HUES64 (cell line): Measurements from ENCODE around the gene PLS1.

ENCODE experiments used
- H3K27ac ChIP-seq: 2 replicates; pipeline ENCODE4 v1.7.0; 2013; ENCODE audit warnings: low read depth, low read length, inconsistent platforms
- H3K27me3 ChIP-seq: 2 replicates; pipeline ENCODE4 v1.6.1; 2013; ENCODE audit warnings: mild to moderate bottlenecking, low read length; ENCODE audit not compliant: insufficient read depth
- H3K36me3 ChIP-seq: 2 replicates; pipeline ENCODE4 v1.6.1; 2013; ENCODE audit warnings: mild to moderate bottlenecking, low read length; ENCODE audit not compliant: insufficient read depth
- H3K4me1 ChIP-seq: 2 replicates; pipeline ENCODE4 v1.6.1; 2013; ENCODE audit warnings: mild to moderate bottlenecking, low read length, moderate library complexity; ENCODE audit not compliant: insufficient read depth
- H3K4me3 ChIP-seq: 2 replicates; pipeline ENCODE4 v1.5.1; 2013; ENCODE audit warnings: mild to moderate bottlenecking, low read length, moderate library complexity
- H3K9ac ChIP-seq: 2 replicates; pipeline ENCODE4 v1.6.1; 2013; ENCODE audit warnings: mild to moderate bottlenecking, low read depth, low read length
- H3K9me3 ChIP-seq: 2 replicates; pipeline ENCODE4 v1.6.1; 2013; ENCODE audit warnings: low read depth, low read length; ENCODE audit not compliant: insufficient read depth
- WGBS: fragments of 150-250, 120-280 bp; methylation state at CpG from one replicate; pipeline ENCODE4 v1.1.7; 2013; ENCODE audit warnings: missing lambda C conversion rate; 5-methylcytosine and 5-hydroxymethylcytosine counted together

Gene PLS1

DNA sequence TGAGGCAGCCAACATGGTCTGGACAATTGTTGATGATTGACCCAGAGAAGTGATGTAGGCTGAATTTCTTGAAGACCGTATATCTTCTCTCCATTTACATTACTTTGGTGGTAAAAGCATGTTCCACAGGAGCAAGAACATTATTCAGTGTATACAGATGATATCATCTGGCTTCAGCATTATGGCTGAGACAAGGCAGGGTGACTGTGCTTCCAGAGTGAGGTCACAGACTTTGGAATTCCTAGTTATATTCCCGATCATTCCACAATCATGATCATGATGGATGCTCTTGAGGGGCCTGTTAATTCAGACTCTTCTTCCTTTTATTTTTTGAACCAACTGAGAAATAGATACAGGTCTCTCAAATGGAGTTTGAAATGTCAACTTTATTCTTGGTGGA lies 19.0 kb downstream of the PLS1 start:
- H3K4me3 ChIP-seq, result no peak overlapping the region
- H3K27ac ChIP-seq, result no peak overlapping the region
- no peaks in the 10 kb centered on the region for H3K4me1 ChIP-seq
- H3K27me3 ChIP-seq, result no peaks in the 10 kb centered on the region
- H3K9me3 ChIP-seq, result no peaks in the 10 kb centered on the region
- no peaks in the 10 kb centered on the region for H3K36me3 ChIP-seq
- WGBS, result 100% methylated on average over 1 of the region's 2 CpGs
- no peak overlapping the region for H3K9ac ChIP-seq

GRCh38 chr3:142618917-142619461 lies 22.8 kb downstream of the PLS1 start:
- Histone ChIP-seq H3K27me3 (no peaks in the 10 kb centered on the region), H3K4me3 (no peak overlapping the region), H3K4me1 (peaks cover 7% of the 10 kb centered on the region; the same call in 1 of the 2 replicates), H3K9me3 (no peaks in the 10 kb centered on the region), H3K27ac (no peak overlapping the region), H3K36me3 (no peaks in the 10 kb centered on the region), H3K9ac (no peak overlapping the region)
- WGBS, result 90% methylated on average over 3 of the region's 3 CpGs

DNA sequence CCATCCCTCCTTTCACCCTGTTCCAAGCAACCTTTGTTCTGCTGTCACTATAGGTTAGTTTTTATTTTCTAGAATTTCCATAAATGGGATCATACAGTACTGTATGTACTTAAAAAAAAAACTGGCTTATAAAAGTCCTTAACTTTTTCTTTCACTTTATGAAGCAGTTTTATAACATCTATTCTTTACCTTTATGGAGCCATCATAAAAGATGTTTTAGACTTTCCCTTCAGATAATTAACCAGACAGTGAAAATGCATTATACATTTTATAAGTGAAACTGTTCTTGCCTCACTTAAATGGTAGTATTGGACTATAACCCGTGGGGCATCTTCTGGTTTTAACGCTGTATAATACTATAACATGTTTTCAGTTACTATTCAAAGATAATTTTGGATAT lies 26.2 kb downstream of the PLS1 start:
- no peak overlapping the region for H3K9ac ChIP-seq
- no peaks in the 10 kb centered on the region for H3K36me3 ChIP-seq
- 100% methylated on average over 1 of the region's 2 CpGs for WGBS
- peaks cover 17% of the 10 kb centered on the region; the same call in 1 of the 2 replicates for H3K4me1 ChIP-seq
- H3K27me3 ChIP-seq, result no peaks in the 10 kb centered on the region
- no peak overlapping the region for H3K27ac ChIP-seq
- no peaks in the 10 kb centered on the region for H3K9me3 ChIP-seq
- no peak overlapping the region for H3K4me3 ChIP-seq

DNA sequence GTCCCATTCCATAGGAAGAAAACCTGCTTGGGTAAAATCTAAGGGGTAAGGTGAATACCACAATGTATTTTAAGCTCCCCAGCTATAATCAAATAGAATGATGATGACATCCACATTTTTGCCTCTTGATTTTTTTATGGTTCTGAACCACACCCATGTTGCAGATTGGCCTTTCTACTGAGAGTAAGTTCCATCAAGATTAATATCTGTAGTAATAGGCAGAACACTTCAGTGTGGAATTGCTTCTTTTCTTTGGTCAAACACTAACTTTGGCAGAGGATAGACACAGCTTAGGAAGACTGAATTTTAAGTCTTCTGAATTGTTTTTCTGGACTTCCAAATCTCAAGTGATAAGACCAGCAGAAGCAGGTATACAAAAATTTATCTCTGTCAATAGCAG lies 27.0 kb downstream of the PLS1 start:
- Histone ChIP-seq H3K9me3 (no peaks in the 10 kb centered on the region), H3K36me3 (no peaks in the 10 kb centered on the region), H3K4me1 (peaks cover 17% of the 10 kb centered on the region; the same call in 1 of the 2 replicates), H3K27ac (no peak overlapping the region), H3K9ac (no peak overlapping the region), H3K4me3 (no peak overlapping the region), H3K27me3 (no peaks in the 10 kb centered on the region)

DNA sequence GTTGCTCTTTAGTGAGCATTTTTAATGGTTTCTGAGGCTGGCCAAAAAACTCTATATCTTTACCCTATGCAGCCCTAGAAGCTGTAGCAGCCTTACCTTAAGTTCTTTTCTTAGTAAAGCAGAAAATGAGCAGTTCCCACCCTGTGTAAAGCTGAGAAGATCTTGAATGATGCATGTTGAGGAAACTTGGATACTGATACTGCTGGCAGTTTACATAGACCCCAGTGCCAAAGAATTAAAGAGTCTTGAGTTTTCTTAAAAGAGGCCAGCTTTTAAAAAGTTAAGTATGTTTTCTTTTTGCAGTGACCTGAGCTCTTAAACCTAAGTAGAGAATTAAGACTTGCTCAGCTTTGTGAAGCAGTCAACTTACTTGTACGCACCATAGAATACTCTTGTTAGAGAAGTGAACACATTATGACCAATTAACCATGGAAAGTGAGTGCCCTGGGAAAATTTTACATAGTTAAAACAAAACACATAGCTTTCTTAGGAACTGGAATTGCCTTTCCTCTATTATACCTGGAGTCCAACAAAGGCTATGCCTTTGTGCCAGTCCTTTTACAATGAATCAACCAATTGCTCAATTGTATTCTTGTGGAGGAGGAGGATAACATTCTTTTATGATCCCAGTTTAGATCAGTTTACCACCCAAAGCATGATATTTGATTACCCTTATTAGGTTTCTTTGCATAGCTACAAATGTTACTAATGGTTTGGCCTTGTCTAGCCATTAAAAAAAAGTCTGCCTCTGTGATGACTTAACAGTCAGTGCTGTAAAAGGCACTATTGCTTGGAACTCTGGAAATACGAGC lies 28.4 kb downstream of the PLS1 start:
- peaks cover 17% of the 10 kb centered on the region; the same call in 1 of the 2 replicates for H3K4me1 ChIP-seq
- peak overlapping the region; percentile 31; the same call in 1 of the 2 replicates for H3K9ac ChIP-seq
- H3K9me3 ChIP-seq, result no peaks in the 10 kb centered on the region
- H3K27ac ChIP-seq, result no peak overlapping the region
- H3K4me3 ChIP-seq, result no peak overlapping the region
- WGBS, result 74% methylated on average over 1 of the region's 2 CpGs
- H3K36me3 ChIP-seq, result no peaks in the 10 kb centered on the region
- no peaks in the 10 kb centered on the region for H3K27me3 ChIP-seq

DNA sequence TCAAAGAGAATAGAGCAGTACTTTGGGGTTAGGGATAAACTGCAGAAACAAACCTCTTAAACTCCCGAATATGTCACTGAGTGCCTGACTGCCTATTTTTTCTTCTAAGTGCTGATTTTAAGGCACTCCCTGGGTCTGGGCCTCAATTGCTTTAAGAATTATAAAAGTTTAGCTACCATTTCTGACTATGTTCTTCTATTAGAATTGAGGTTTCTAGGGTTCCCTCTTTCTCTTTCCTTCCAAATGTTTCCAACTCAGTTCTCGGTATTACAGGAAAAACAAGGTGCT lies 28.9 kb downstream of the PLS1 start:
- H3K9ac ChIP-seq, result no peak overlapping the region
- H3K4me3 ChIP-seq, result no peak overlapping the region
- peaks cover 17% of the 10 kb centered on the region; the same call in 1 of the 2 replicates for H3K4me1 ChIP-seq
- no peak overlapping the region for H3K27ac ChIP-seq
- H3K36me3 ChIP-seq, result no peaks in the 10 kb centered on the region
- 91% methylated on average over 2 of the region's 2 CpGs for WGBS
- no peaks in the 10 kb centered on the region for H3K9me3 ChIP-seq
- no peaks in the 10 kb centered on the region for H3K27me3 ChIP-seq

DNA sequence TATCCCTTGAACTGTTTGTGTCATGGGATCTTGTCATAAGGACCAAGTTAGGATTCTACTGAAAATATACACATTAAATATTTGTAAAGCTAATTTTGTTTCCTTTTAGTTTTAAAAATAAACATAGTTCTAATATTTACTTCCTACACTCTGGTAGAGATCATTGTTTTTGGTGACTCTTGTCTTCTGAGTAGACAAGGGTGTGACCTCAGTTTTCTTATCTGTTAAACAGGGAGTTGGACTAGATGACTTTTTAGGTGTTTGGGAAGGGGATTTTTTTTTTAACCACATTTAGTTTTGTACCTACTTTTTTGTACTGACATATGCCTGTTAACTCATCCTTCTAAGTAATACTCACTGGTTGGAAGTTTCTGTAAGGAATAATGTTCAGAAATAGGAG lies 30.8 kb downstream of the PLS1 start:
- peaks cover 17% of the 10 kb centered on the region; the same call in 1 of the 2 replicates for H3K4me1 ChIP-seq
- no peak overlapping the region for H3K27ac ChIP-seq
- H3K9ac ChIP-seq, result no peak overlapping the region
- no peak overlapping the region for H3K4me3 ChIP-seq
- no peaks in the 10 kb centered on the region for H3K36me3 ChIP-seq
- H3K27me3 ChIP-seq, result no peaks in the 10 kb centered on the region
- no peaks in the 10 kb centered on the region for H3K9me3 ChIP-seq

GRCh38 chr3:142628801-142629200 lies 32.6 kb downstream of the PLS1 start:
- H3K9ac ChIP-seq, result no peak overlapping the region
- no peaks in the 10 kb centered on the region for H3K27me3 ChIP-seq
- H3K9me3 ChIP-seq, result no peaks in the 10 kb centered on the region
- H3K4me3 ChIP-seq, result no peak overlapping the region
- H3K27ac ChIP-seq, result no peak overlapping the region
- no peaks in the 10 kb centered on the region for H3K36me3 ChIP-seq
- 0 out of 2 replicates have a peak, but pooled peaks cover 10% of the 10 kb centered on the region for H3K4me1 ChIP-seq
- WGBS, result 94% methylated on average over 1 of the region's 1 CpG

DNA sequence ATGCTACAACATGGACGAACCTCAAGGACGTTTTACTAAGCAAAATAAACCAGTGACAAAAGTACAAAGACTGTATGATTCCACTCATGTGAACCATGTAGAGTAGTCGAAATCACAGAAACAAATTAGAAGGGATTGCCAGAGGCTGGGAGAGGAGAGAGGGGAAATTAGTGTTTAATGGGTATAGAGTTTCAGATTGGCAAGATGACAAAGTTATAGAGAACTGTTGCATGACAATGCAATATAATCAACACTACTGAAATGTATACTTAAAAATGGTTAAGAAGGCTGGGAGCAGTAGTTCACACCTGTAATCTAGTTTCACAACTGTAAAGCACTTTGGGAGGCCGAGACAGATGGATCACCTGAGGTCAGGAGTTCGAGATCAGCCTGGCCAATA lies 36.9 kb downstream of the PLS1 start:
- no peaks in the 10 kb centered on the region for H3K9me3 ChIP-seq
- no peak overlapping the region for H3K27ac ChIP-seq
- H3K4me3 ChIP-seq, result no peak overlapping the region
- no peaks in the 10 kb centered on the region for H3K4me1 ChIP-seq
- WGBS, result 78% methylated on average over 5 of the region's 5 CpGs
- H3K9ac ChIP-seq, result no peak overlapping the region
- no peaks in the 10 kb centered on the region for H3K36me3 ChIP-seq
- no peaks in the 10 kb centered on the region for H3K27me3 ChIP-seq

GRCh38 chr3:142636050-142636449 lies 39.9 kb downstream of the PLS1 start:
- H3K4me3 ChIP-seq, result no peak overlapping the region
- H3K27me3 ChIP-seq, result no peaks in the 10 kb centered on the region
- H3K36me3 ChIP-seq, result no peaks in the 10 kb centered on the region
- H3K27ac ChIP-seq, result no peak overlapping the region
- no peaks in the 10 kb centered on the region for H3K4me1 ChIP-seq
- H3K9me3 ChIP-seq, result no peaks in the 10 kb centered on the region
- no peak overlapping the region for H3K9ac ChIP-seq

DNA sequence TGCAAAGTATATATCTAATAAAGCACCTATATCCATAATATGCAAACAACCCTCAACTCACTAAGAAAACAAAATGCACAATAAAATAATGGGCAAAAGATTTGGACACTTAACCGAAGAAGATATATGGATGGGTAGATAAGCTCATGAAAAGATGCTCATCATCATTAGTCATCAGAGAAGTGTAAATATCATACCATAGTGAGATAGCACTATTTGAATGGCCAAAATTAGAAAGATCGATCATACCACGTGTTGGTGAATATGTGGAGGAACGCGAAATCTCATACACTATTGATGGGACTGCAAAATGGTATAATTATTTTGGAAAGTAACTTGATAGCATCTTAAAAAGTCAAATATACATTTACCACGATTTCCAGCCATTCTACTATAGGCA lies 40.5 kb downstream of the PLS1 start:
- no peaks in the 10 kb centered on the region for H3K36me3 ChIP-seq
- no peak overlapping the region for H3K4me3 ChIP-seq
- H3K4me1 ChIP-seq, result no peaks in the 10 kb centered on the region
- H3K9ac ChIP-seq, result no peak overlapping the region
- no peaks in the 10 kb centered on the region for H3K27me3 ChIP-seq
- no peak overlapping the region for H3K27ac ChIP-seq
- no peaks in the 10 kb centered on the region for H3K9me3 ChIP-seq
- whole genome bisulfite sequencing, result 86% methylated on average over 5 of the region's 6 CpGs

DNA sequence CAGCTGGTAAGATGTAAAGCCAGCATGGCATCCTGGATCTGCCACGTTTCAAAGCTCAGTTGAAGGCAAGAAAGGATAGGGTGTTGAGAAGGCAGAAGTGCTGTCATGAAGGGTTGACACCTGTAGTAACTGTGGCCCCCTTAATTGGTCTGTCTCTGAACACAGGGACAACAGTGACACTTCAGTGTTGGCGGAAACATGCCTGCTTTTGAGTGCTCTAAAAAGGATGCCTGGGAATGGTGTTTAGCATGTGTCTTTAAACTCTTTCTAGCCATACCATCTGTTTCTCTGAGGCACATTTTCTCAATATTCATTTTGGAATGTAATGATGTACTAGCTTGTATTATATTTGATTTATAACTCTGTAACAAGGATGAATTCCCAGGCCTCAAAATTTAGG lies 42.1 kb downstream of the PLS1 start:
- Histone ChIP-seq H3K36me3 (no peaks in the 10 kb centered on the region), H3K9me3 (no peaks in the 10 kb centered on the region), H3K27ac (no peak overlapping the region), H3K4me1 (peaks cover 15% of the 10 kb centered on the region; the same call in 1 of the 2 replicates), H3K9ac (no peak overlapping the region), H3K27me3 (no peaks in the 10 kb centered on the region), H3K4me3 (no peak overlapping the region)
- 88% methylated on average over 2 of the region's 2 CpGs for WGBS
